Measurements from ENCODE around the gene TBL3. TPM values are rescaled to one million over a fixed set of nuclear protein-coding genes. Genes with fewer than 3 reads are reported as not detected.

The TBL3 gene
- total and polyA plus RNA-seq, 9 donors, result 2.1 to 48.0 (median 31.0) TPM

DNA sequence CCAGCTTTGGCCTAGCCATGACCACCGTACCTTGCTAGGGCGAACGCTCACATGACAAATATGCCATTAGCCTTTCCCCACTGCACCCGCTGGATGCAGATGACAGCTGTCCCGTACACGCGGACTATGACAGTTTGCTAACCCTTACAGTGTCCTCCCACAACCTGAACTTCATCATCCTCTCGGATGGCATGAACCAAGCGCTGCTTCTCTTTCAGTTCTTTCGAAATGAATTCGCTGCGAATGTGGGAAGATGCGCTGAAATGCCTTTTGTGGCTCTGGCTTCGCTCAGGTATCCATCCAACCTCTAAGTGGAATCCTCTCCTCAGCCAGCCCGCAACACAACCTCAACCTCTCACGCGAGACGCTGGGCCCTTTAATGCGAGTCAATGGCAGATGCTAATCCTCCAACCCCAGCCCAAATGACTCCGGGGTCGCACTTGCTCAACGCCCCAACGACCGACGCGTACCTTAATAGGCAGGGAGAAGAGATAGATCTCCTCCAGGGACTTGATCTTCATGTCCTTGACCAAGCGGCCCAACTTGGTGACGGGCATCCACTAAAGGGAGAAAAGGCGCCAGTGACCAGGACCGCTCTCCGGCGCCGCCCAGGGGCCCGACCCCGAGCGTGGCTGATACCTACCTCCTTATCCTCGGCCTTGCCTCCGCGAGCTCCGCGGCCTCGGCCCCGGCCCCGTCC, 7.9 kb upstream of the TBL3 start:
- intact Hi-C loops (cut with DNase I), result loop anchor here in 1 of 4 donors (10.0 kb wide), 1 partner anchor 1329 kb away; the partner anchor contains the start of genes METTL26 and WFIKKN1
- DNase-seq, result peak in 2 of 5 donors; percentile 52 to 60

DNA sequence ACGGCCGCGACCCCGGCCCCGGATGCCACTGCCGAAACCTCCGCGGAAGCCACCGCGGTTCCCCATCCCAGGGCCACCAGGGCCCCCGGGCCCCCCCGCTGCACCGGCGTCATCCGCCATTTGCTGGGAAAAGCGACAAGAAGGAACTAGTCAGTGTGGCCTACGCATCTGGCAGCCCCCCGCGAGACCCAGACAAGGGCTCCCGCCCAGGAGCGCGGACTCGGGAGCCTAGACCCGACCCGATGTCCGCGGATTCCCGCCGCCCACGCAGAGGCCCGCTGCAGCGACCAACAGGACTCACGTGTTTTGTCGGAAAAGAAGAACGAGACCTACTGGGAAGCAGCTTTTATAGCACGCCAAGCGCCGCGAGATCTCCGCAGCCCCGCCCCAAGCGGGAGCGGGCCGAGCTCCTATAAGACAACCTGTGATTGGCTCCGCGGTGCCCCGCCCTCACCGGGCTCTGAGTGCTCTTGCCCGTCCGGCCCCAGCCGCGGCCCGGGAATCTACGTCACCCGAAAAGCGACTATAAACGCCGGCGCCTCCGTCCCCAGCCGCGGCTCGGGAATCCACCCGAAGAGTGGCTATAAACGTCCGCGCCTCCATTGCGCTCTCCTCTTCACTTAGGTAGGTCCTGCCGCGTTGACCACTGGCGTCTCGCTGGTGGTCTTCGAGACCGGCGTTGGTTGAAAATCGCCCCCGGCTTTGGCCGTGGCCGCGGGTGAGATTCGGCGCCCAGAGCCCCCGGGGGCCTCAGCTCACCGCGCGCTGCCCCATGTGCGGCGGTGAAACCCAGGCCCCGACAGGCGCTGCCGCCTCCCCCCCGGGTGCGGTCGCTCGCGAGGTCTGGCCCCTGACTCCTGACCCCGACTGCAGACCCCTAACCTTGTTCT, 7.1 kb upstream of the TBL3 start, which contains the start of gene RPS2:
RPS2 (minus strand) TSS at position 321 of the 890 bp plus-strand sequence; CDS start at position 120, 201 bp downstream.
- Histone ChIP-seq H3K9me3 (no peaks in the 10 kb centered on the region), H3K27ac (peak within 1 kb of the TSS; percentile 87 to 89), H3K36me3 (no peaks in the 10 kb centered on the region), H3K4me1 (ENCODE audit: insufficient read depth) (peaks cover 12% of the 10 kb centered on the region), H3K4me3 (peak within 1 kb of the TSS; percentile 92), H3K27me3 (no peaks in the 10 kb centered on the region)
- WGBS, 3 donors, result 0 to 2% (median 1%) methylated on average over 69 to 97 of the region's 97 CpGs
- TF ChIP-seq POLR2A (IDR thresholded peaks at IDR 0.05) (peak; percentile 98), EP300 (IDR thresholded peaks at IDR 0.05) (peak; percentile 75), CTCF (IDR thresholded peaks at IDR 0.05) (peak in 2 of 3 donors; percentile 23 to 39)
- intact Hi-C loops (cut with DNase I), result loop anchor here in 1 of 4 donors (10.0 kb wide), 1 partner anchor 1330 kb away; the partner anchor contains the start of genes METTL26 and WFIKKN1
- DNase-seq, result peak; percentile 99 to 100 (median 99)

More for the DNA sequence above, 7.9 kb upstream of the TBL3 start:
- WGBS, 3 donors, result 6 to 11% (median 7%) methylated on average over 34 to 44 of the region's 44 CpGs
- no peaks in the 10 kb centered on the region for H3K9me3 ChIP-seq
- peak overlapping the region; percentile 92 for H3K4me3 ChIP-seq
- TF ChIP-seq POLR2A (IDR thresholded peaks at IDR 0.05) (no peak), CTCF (IDR thresholded peaks at IDR 0.05) (no peak), EP300 (IDR thresholded peaks at IDR 0.05) (no peak)
- no peaks in the 10 kb centered on the region for H3K36me3 ChIP-seq
- peaks cover 14% of the 10 kb centered on the region for H3K4me1 ChIP-seq (ENCODE audit: insufficient read depth)
- peak overlapping the region; percentile 87 to 89 for H3K27ac ChIP-seq
- no peaks in the 10 kb centered on the region for H3K27me3 ChIP-seq

DNA sequence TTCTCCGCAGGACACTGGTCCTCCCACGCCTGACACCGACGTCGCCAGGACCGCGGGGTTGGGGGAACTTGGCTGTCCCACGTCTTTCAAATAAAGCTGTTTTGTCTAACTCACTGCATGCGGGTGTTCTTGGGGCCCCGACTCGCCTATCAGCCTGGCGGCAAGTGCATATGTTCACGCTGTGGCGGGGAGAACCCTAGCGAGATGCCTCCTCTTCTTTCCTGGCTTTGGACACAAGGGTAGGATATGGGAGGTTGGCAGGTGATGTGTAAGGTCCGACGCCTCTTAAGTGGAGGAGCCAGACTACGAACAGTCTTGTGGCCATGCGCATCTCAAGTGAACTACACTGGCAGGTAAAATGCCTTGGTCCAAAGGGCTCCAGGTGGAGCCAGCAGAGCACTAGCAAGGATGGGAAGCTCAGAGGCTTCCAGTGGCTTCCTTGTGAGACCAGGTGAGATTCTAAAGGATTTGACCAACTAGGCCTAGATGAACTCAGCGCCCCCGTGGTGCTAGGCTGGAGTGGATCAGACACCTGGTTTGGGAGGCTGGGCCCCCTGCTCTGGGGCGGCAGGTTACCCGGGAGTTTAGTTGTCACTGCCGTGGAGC, 6.4 kb upstream of the TBL3 start:
- H3K4me3 ChIP-seq, result peak overlapping the region; percentile 92
- H3K27ac ChIP-seq, result peak overlapping the region; percentile 87 to 89
- intact Hi-C loops (cut with DNase I), result loop anchor here in 1 of 4 donors (10.0 kb wide), 1 partner anchor 1331 kb away; the partner anchor contains the start of genes METTL26 and WFIKKN1
- no peak for DNase-seq
- H3K36me3 ChIP-seq, result no peaks in the 10 kb centered on the region
- 17 to 21% (median 19%) methylated on average over 24 of the region's 24 CpGs for WGBS, 3 donors
- no peak for TF ChIP-seq POLR2A (IDR thresholded peaks at IDR 0.05)
- no peak for TF ChIP-seq EP300 (IDR thresholded peaks at IDR 0.05)
- TF ChIP-seq CTCF (IDR thresholded peaks at IDR 0.05), result no peak
- H3K27me3 ChIP-seq, result no peaks in the 10 kb centered on the region
- H3K4me1 ChIP-seq (ENCODE audit: insufficient read depth), result peaks cover 12% of the 10 kb centered on the region
- H3K9me3 ChIP-seq, result no peaks in the 10 kb centered on the region

GRCh38 chr16:1966460-1966859, 5.4 kb upstream of the TBL3 start, which contains the start of gene RNF151:
Gene RNF151, plus strand, starts transcription at chr16:1966856. Its CDS starts 26 bp downstream, at chr16:1966882.
- intact Hi-C loops (cut with DNase I), result loop anchor here in 1 of 4 donors (10.0 kb wide), 1 partner anchor 1332 kb away; the partner anchor contains the start of genes METTL26 and WFIKKN1
- H3K27me3 ChIP-seq, result no peaks in the 10 kb centered on the region
- WGBS, 3 donors, result 89 to 94% (median 89%) methylated on average over 6 of the region's 6 CpGs
- no peaks in the 10 kb centered on the region for H3K9me3 ChIP-seq
- TF ChIP-seq EP300 (IDR thresholded peaks at IDR 0.05) (no peak), CTCF (IDR thresholded peaks at IDR 0.05) (no peak), POLR2A (IDR thresholded peaks at IDR 0.05) (no peak)
- peak within 1 kb of the TSS; percentile 92 for H3K4me3 ChIP-seq
- H3K4me1 ChIP-seq (ENCODE audit: insufficient read depth), result peaks cover 15% of the 10 kb centered on the region
- no peaks in the 10 kb centered on the region for H3K36me3 ChIP-seq
- H3K27ac ChIP-seq, result peak within 1 kb of the TSS in 1 of 2 donors; percentile 87
- DNase-seq, result no peak

Measured in ovary (tissue), 9 donors.